Left ventricle myocardium inferior (tissue), 1 donor: ENCODE data around the gene CYP46A1. TPM values are rescaled to one million over a fixed set of nuclear protein-coding genes. Genes with fewer than 3 reads are reported as not detected.

Experiments
- DNase-seq: peaks from one replicate; pipeline ENCODE4 v3.0.0-alpha.2; 2020
- H3K27ac ChIP-seq: fragments of 200-600 bp; replicated peaks from 2 replicates; pipeline ENCODE4 v1.8.0; 2021
- H3K27me3 ChIP-seq: fragments of 200-600 bp; 2 replicates; pipeline ENCODE4 v1.8.0; 2021; ENCODE audit warnings: low read depth
- H3K36me3 ChIP-seq: fragments of 200-600 bp; 2 replicates; pipeline ENCODE4 v1.8.0; 2021
- H3K4me1 ChIP-seq: fragments of 200-600 bp; 2 replicates; pipeline ENCODE4 v1.8.0; 2021
- H3K4me3 ChIP-seq: fragments of 200-600 bp; 2 replicates; pipeline ENCODE4 v1.8.0; 2021; ENCODE audit warnings: mild to moderate bottlenecking, moderate library complexity
- H3K9me3 ChIP-seq: fragments of 200-600 bp; replicated peaks from 2 replicates; pipeline ENCODE4 v1.8.0; 2021
- intact Hi-C: fragments of 100-400 bp; cut with micrococcal nuclease; formaldehyde crosslinking; loops from one replicate; pipeline ENCODE4 v1.11.0; 2022
- total RNA-seq: library from RNA; stranded (reverse); fragmentation: NEBNext Ultra II Directional; extraction: Animal tissue kit (Norgen Biotek cat#: 25700); gene quantifications from one replicate; pipeline ENCODE4 v1.2.1, GENCODE V29; 2021
- TF ChIP-seq, protein P1 (sequence below): fragments of 200-600 bp; IDR thresholded peaks from 2 replicates; pipeline ENCODE4 v1.8.0; 2021; ENCODE audit warnings: antibody characterized with exemption, mild to moderate bottlenecking, borderline replicate concordance
- donor health status: DM: no; HTN: yes; CAD: no; lungs with severe emphysema.

Gene CYP46A1
- total RNA-seq, 1 donor from 2014 or later = 4.2 TPM

DNA sequence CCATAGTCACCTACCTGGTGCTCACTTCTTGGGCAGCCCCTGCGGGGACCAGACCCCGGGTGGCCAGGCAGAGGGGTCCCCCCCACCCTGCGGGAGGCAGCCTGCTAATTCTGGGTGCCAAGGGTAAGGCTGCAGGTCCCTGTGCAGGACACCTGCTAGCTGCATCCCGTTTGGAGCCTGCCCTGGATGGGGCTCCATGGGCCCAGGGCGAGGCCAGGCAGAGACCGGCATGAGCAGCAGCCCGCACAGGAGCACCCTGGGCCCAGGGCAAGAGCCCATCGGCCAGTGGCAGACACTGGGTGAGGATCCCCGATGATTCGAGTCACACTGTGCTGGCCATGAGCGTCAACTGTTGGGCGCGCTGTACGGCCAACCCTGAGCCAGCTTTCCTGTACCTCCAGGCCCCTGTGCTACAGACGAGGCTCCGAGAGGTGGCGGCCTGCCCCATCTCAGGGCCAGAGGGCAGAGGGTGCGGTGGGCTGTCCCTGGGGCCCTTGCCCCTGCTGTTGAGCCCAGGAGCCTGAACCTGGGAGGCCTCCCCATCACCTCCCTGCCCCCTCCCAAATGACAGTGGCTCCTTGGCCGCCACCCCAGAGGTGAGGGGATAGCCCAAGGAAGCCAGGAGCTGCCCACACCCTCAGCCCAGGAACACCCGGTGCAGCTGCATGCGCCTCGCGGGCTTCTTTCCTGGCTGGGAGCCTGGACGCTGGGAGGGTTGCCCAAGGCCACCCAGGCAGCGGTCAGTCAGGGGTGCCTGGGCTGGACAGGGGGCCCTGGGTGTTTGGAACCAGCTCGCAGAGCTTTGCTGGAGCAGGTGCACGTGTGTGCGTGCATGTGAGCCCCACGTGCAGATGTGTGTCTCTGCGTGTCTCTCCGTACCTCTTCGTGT lies 47.7 kb downstream of the CYP46A1 start:
- intact Hi-C loops = loop anchor here (2.0 kb wide), 1 partner anchor 153 kb away; no protein-coding TSS in a partner anchor
- TF ChIP-seq, protein P1, sequence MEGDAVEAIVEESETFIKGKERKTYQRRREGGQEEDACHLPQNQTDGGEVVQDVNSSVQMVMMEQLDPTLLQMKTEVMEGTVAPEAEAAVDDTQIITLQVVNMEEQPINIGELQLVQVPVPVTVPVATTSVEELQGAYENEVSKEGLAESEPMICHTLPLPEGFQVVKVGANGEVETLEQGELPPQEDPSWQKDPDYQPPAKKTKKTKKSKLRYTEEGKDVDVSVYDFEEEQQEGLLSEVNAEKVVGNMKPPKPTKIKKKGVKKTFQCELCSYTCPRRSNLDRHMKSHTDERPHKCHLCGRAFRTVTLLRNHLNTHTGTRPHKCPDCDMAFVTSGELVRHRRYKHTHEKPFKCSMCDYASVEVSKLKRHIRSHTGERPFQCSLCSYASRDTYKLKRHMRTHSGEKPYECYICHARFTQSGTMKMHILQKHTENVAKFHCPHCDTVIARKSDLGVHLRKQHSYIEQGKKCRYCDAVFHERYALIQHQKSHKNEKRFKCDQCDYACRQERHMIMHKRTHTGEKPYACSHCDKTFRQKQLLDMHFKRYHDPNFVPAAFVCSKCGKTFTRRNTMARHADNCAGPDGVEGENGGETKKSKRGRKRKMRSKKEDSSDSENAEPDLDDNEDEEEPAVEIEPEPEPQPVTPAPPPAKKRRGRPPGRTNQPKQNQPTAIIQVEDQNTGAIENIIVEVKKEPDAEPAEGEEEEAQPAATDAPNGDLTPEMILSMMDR = no peak
- Histone ChIP-seq H3K27ac (peak overlapping the region; percentile 94), H3K4me3 (no peak overlapping the region), H3K36me3 (no peaks in the 10 kb centered on the region), H3K27me3 (peaks cover 11% of the 10 kb centered on the region), H3K4me1 (peaks cover 73% of the 10 kb centered on the region), H3K9me3 (no peaks in the 10 kb centered on the region)
- DNase-seq = peak; percentile 38

DNA sequence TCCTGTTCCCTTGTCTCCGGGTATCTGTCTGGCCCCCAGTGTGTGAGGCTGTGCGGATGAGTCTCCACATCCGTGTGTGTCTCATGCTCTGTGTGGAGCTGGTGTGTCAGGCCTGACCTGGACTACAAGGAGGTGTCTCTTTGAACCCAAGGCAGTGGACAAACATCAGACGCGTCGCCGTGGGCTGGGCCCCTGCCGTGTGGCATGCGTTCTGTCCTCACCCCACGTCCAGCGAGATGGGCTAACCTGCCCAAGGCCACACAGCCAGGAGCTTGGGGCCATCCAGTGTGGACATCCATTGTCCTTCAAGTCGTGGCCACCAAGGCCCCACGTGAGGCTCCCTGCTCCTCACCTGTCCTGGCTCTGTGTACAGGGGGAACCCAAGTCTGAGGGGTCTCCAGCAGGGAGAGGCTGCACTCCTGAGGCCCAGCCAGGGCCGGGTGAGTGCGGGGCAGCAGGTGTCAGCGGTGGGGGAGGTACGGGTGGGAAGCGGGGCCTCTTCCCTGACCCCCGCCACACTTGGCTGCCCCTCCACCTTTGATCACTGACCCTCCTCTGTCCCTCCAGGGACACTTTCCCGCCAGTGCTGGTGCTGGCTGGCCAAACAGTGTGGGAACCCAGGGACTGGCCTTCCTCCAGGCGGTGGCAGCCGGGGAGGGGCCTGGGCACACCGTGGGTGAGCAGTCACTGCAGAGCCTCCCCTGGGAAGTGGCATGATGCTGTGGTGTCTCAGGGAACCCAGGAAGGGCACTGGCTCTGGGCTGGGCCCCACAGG lies 48.5 kb downstream of the CYP46A1 start:
- no peaks in the 10 kb centered on the region for H3K9me3 ChIP-seq
- H3K4me3 ChIP-seq = no peak overlapping the region
- H3K27ac ChIP-seq = peak overlapping the region; percentile 94
- TF ChIP-seq, protein P1 = no peak
- intact Hi-C loops = no loop called here
- peaks cover 82% of the 10 kb centered on the region for H3K4me1 ChIP-seq
- no peaks in the 10 kb centered on the region for H3K36me3 ChIP-seq
- DNase-seq = peak; percentile 16
- peaks cover 4% of the 10 kb centered on the region for H3K27me3 ChIP-seq

DNA sequence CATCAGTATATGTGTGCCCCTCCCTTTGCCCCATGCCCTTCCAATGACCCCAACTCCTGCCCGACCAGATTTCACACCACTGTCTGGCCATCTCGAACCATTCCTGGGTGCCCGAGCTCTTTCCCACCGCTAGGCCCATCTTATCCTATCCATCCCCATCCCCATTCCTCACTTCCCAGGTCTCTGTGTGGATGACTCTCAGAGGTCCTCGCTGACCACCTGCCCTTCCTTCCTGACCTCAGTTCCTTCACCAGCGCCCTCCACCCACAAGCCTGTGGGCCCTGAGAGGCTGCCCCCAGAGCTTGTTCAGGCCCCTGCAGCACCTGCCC lies 49.1 kb downstream of the CYP46A1 start:
- TF ChIP-seq, protein P1 = no peak
- H3K4me3 ChIP-seq = no peak overlapping the region
- intact Hi-C loops = no loop called here
- H3K4me1 ChIP-seq = peaks cover 87% of the 10 kb centered on the region
- H3K27me3 ChIP-seq = no peaks in the 10 kb centered on the region
- DNase-seq = no peak
- peak overlapping the region; percentile 94 for H3K27ac ChIP-seq
- no peaks in the 10 kb centered on the region for H3K9me3 ChIP-seq
- no peaks in the 10 kb centered on the region for H3K36me3 ChIP-seq

DNA sequence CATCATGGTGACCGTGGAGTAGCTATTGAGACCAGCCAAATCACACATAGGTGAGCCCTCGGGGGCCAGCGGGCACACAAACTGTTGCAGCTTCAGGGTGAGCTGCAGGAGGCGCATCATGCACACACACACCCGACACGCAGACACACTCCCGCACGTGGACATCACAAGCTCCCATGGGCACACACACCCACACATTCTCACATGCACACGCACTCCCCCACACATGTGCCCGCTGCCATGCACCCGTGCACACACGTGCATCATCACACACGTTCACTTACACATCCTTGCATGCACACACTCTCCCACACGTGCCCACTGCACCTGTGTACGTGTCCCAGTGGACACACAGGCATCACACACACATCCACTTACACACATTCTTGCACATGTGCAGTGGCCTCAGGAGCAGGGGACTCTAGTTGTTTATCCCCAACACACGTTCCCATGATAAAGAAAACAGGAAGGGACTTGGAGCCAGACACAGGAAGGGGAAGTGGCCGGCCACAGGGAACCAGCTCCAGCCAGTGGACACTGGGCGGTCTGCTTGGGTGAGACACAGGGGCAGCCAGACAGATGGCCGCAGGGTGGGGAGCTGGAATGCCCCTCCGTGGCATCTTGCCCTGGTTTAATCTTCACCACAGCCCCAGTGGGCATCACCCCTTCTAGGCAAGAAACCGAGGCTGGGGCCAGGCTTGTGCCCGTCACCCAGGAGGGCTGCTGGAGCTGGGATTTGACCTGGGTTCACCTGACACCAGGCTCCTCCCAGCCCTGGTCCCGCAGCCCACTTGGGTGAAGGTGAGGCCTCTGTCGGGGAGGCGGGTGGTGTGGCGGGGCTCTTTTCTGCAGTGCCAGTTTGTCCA lies 49.7 kb downstream of the CYP46A1 start:
- Histone ChIP-seq H3K4me3 (peak overlapping the region; percentile 1), H3K27ac (peak overlapping the region; percentile 94), H3K27me3 (no peaks in the 10 kb centered on the region), H3K9me3 (no peaks in the 10 kb centered on the region), H3K4me1 (peaks cover 93% of the 10 kb centered on the region), H3K36me3 (no peaks in the 10 kb centered on the region)
- TF ChIP-seq, protein P1 = no peak
- intact Hi-C loops = no loop called here
- DNase-seq = peak; percentile 46

DNA sequence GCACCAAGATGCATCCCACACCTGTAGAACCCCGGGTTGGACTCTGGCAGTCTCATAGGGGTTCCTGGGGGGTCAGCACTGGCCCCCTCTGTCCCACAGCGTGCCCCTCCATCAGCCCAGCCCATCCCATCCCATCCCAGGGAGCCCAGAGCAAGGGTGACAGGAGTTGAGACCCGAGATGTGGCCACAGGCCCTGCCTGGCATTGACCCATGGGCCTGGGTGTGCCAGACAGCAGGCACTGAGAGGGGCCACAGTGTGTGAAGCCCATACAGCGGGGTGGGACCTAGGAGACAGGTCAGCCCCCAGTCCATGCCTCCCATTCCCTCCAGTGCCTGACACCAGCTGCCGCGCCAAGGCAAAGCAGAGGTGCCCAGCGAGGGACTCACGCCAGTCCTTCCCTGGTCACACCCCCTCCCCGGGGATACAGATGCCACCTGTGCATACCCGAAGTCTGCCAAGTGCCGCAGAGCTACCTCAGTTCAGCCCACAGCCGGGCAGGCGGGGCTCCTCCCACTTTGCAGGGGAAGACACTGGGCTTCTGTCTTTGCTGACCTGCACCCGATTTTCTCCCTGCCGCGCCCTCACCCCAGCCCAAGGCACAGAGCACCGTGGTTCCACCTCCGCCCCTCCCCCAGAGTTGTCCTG lies 50.4 kb downstream of the CYP46A1 start:
- peak; percentile 14 for DNase-seq
- no peaks in the 10 kb centered on the region for H3K36me3 ChIP-seq
- intact Hi-C loops = no loop called here
- H3K27ac ChIP-seq = peak overlapping the region; percentile 94
- H3K4me3 ChIP-seq = peak overlapping the region; percentile 1
- H3K9me3 ChIP-seq = no peaks in the 10 kb centered on the region
- H3K27me3 ChIP-seq = no peaks in the 10 kb centered on the region
- peaks cover 99% of the 10 kb centered on the region for H3K4me1 ChIP-seq
- TF ChIP-seq, protein P1 = no peak
